NCI-H82 treated with DMSO at 0.1 percent for 48 hours (cell line): ENCODE data around the gene MSI2.

Experiments
- DNase-seq: peaks from one replicate; lab custom pipeline; 2025; ENCODE audit not compliant: unreplicated experiment; lab: John Stamatoyannopoulos, UW

The MSI2 gene

GRCh38 chr17:57626520-57627210, 370.3 kb downstream of the MSI2 start:
- DNase-seq, result no peak

GRCh38 chr17:57627591-57627990, 371.3 kb downstream of the MSI2 start:
- DNase-seq, result no peak

DNA sequence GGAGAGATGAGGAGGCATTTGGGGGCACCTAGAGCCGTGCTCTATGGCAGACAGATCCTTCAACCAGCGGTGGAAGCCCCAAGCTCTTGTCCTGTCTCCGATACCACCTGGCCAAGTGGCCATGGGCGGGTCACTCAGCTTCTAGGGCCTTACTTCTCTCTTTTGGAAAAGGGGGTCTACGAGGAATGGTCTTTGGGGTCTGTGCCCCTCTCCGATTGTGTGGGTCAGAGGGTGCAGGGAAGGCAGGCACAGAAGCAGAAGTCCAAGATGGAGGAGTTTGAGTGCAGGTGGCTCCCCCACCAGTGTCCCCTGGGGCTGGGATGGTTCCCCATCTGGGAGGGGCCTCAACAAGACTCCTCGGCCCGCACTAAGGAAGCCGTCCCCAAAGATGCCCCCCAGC, 372.1 kb downstream of the MSI2 start:
- DNase-seq, result no peak

- no peak for DNase-seq
These were observed 373.1 kb downstream of the MSI2 start for GRCh38 chr17:57629470-57629869.

DNA sequence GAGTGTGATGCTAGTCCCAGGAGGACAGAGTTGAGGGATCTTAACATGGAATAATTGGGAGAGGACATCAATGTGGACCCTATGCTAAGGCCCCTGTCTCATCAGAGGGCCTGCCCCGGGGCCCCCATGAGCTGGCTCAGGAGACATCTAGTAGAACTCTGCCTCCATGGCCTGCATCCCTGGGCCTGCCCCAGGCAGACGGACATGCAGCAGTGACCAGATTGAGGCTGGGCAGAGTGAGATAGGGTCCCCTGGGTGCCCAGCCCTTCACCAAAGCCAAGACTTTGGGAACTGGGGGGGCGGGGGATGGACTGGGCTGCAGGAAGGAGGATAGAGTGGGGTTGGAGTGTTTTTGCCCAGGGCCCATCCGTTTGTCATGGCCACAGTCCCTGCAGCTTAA, 373.6 kb downstream of the MSI2 start:
- DNase-seq, result no peak

GRCh38 chr17:57630736-57631135, 374.4 kb downstream of the MSI2 start:
- DNase-seq, result no peak

- DNase-seq, result no peak
These were observed 375.5 kb downstream of the MSI2 start for GRCh38 chr17:57631871-57632270.

DNA sequence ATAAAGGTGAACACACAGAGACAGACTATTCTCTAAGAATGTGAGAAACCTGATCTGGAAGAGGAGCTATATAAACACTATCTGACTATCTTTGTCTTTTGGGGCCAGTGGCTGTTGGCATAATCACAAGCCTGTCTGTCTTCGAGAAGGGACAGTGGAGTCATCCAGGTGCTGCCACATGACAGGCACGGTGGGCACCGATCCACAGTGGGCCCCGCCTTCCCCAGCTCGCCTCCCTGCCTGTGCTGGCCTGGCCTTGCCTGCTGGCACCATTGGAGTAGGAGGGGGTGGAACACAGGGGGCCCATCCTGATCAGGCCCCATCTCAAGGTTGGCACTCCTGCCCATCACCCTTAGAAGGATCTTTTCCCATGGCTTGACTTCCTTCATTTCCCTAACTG, 376.0 kb downstream of the MSI2 start:
- no peak for DNase-seq

GRCh38 chr17:57633236-57633635, 376.9 kb downstream of the MSI2 start:
- DNase-seq, result no peak

DNA sequence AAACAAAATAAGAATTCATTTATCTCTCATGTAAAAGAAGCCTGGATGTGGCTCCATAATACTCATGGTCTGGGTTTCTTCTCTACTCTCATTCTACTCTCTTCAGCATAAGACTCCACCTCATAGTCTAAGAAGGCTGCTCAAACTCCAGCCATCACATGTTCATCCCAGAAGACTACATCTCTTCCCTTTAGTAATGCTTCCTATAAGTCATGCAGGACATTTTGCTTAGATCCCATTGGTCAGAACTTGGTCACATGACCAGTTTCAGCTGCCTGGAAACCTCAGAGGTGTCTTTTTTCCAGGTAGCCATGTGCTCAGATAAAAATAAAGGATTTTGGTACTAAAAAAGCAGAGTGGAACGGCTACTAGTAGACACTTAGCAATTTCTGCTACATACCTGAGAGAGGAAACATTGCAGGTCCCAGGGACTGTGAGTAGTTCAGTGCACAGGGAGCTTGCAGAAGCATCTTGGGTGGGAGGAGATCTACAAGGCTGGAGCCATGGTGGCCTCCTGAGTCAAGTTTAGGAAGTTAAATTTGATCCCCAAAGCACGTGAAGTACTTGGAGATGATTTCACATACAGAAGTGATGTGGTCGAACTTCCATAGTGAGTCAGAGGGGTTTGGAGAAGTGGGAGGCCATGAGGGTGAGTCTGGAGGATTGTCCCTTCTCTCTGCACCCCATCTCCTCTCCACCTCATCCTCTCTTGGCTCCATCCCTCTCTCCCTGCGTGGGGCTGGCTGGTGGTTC, 378.6 kb downstream of the MSI2 start:
- DNase-seq, result no peak

DNA sequence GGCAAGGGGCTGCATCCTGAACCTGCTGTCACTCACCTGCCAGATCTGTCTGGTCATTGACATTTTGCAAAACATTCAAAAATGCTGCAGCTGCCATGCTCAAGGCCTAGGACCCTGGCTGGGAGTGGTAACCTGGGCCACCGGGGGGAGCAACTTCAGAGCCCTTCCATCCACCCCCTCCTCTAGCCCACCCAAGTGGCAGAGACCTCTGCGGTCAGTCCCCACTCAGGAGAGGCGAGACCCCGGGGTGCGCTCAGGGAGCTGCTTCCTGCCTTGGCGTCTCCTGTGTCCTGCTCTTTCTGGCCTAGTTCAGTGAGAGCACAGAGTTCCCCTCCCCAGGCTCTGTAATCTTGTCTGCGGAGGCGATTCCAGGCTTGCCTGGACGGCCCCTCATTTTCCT, 380.0 kb downstream of the MSI2 start:
- DNase-seq, result no peak

- DNase-seq, result peak; percentile 99
These were observed 380.8 kb downstream of the MSI2 start for GRCh38 chr17:57636985-57637665.

DNA sequence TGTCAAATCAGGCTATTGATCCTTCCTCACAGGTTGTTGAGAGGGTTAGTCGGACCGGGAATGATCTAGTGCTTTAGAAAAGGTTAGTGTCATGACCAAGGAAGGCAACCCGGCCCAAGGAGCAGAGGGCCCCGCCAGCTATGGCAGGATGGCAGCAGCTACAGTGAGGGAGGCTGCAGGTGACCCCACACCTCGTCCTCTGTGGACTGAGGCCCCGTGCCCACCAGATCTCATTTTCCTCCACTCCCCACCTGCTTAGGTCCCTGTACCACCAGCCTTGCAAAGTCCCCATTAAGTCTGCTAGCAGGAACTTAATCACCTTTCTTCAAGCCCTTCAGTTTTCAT, 381.3 kb downstream of the MSI2 start:
- no peak for DNase-seq

- no peak for DNase-seq
These were observed 382.0 kb downstream of the MSI2 start for GRCh38 chr17:57638284-57638683.

GRCh38 chr17:57639381-57639780, 383.1 kb downstream of the MSI2 start:
- DNase-seq, result no peak

DNA sequence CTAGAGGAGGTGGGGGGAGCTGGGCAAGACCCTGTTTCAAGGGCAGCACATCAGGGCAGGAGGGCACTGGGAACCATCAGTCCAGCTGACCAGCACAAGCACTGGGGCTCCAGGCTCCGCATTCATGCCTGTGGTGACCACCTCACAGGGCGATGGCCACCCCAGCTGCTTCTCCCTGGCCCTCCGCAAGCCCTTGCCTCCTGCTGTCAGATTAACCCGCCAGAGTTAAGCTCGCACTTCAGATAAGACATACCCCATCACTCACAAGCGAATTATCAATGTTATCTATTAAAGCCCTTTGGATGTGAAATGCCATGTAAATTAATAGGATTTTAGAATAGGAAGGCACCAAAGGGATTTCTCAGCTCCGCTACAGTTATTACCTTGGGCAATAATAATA, 383.8 kb downstream of the MSI2 start:
- DNase-seq, result no peak

DNA sequence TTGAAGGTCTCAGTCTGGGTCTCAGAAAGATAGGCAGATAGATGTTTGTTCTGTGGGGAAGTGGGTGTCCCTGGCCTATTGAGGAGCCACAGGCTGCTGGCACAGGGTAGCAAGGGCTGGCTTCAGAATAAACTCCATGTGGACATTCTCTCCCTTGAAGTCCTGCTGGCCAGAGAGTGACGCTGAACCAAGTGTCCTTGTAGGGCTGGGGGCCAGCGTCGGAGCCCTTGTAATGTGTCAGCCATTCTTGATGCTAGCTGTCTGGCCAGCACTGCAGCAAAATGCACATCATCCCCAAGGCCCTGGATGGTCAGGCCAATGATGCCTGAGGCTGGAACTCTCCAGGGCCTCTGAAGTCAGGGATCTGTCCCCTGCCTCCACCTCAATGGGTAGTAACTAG, 385.4 kb downstream of the MSI2 start:
- DNase-seq, result no peak

DNA sequence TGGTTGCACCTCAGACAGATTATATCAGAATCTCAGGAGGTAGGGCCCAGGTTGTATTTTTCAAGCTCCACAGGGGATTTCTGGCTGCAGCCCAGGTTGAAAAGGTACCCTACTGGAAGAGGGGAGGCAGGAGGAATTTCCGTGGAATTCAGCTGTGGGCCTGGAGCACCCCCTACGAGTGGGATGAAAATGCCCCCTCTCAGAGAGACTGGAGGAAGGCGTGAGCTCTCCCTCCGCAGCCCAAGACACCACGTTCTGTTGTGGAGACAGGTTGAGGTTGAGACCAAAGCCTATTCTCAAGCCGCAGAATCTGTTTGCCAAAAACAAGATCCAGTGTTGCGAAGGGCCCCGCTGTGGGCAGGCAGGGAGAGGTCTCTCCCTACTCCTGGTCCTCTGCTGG, 386.7 kb downstream of the MSI2 start:
- no peak for DNase-seq

GRCh38 chr17:57644326-57644725, 388.0 kb downstream of the MSI2 start:
- DNase-seq, result no peak

DNA sequence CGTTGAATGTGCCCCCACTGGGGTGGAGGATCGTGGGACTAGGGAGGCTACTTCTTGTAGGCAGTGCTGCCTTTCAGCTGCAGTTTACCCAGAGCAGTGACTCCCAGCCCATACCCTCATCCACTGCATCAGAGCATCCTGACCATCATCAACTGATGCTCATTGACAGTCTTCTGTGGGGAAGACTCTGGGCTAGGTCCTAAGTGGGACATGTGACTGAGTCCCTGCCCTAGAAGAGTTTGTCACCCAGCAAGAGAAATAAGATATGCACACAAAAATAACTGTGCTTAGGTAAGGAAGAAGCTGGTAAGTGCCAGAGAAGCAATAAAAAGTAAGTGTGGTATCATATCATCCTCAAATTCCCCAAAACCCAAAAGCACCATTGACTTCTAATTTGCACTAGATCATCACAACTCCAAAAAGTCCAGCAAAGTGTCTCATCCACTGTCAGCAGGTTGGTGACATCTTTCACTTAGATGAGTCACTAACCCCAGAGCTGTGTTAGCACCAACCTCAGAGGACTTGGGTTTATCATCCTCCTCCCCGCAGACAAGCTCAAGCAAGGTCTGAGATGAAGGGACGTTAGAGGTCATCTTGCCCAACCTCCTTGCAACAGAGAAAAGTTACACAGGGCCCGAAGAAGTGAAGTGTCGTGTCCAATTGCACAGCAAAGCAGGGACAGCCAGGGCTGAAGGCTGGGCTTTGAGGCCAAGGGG, 389.8 kb downstream of the MSI2 start:
- no peak for DNase-seq

- DNase-seq, result no peak
These were observed 392.4 kb downstream of the MSI2 start for GRCh38 chr17:57648720-57649119.

GRCh38 chr17:57649191-57649590, 392.9 kb downstream of the MSI2 start:
- DNase-seq, result no peak
